ENCODE results near the gene MGLL. TPM values are rescaled to one million over a fixed set of nuclear protein-coding genes. Genes with fewer than 3 reads are reported as not detected.

Gene MGLL
- total and polyA plus RNA-seq, 4 donors, result 9.4 to 277 (median 74.2) TPM

DNA sequence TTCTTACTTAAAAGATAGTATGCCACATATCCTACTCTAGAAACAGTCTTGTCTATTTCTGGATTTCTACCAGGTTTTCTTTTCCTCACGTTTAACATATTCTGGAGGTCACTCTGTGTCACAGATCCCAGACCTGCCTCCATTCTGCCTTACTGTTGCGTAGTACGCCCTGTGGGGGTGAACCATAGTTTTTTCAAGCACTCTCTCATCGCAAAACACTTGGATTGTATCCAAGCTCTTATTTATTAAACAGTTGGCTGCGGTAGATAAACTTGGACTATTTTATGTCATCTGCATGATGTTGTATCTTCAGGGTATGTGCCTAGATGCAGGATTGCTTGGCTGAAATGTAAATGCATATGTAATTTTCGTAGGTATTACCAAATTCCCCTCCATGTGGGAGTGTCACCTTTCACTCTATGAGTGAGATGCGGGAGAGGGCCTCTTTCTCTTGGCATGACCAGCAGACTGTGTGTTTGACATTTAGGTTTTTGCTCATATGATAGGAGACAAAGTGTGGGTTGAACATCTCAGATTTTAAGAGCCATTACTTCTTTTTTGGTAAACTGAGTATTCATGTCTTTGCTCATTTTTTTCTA, 93.8 kb downstream of the MGLL start:
- Histone ChIP-seq H3K4me3 (ENCODE audit: low read depth in 1 of 3, low read length in 3 of 3) (no peak overlapping the region), H3K36me3 (ENCODE audit: control insufficient read depth in 4 of 4, insufficient read depth in 3 of 4, low read depth in 1 of 4, low read length in 3 of 4) (peaks cover 0 to 5% (median 1%) of the 10 kb centered on the region in 4 donors), H3K27me3 (ENCODE audit: control insufficient read depth in 4 of 4, insufficient read depth in 4 of 4, low read length in 3 of 4) (no peaks in the 10 kb centered on the region), H3K4me1 (ENCODE audit: control insufficient read depth in 4 of 4, insufficient read depth in 4 of 4, low read length in 3 of 4) (peaks cover 0 to 6% (median 0%) of the 10 kb centered on the region in 4 donors), H3K27ac (ENCODE audit: low read depth in 1 of 2, low read length in 2 of 2) (no peak overlapping the region), H3K9me3 (ENCODE audit: control insufficient read depth in 4 of 4, low read length in 3 of 4) (no peaks in the 10 kb centered on the region), H3K9ac (ENCODE audit: low read depth in 1 of 2, low read length in 2 of 2) (no peak overlapping the region)
- 71% methylated on average over 7 of the region's 7 CpGs for WGBS
- TF ChIP-seq NR2F2 (IDR thresholded peaks at IDR 0.05) (no peak), ZBTB33 (IDR thresholded peaks at IDR 0.05) (no peak), SP1 (IDR thresholded peaks at IDR 0.05) (no peak), TAF1 (conservative IDR thresholded peaks at IDR 0.05) (no peak), YY1 (IDR thresholded peaks at IDR 0.05) (no peak), RXRA (IDR thresholded peaks at IDR 0.05) (no peak), EGR1 (IDR thresholded peaks at IDR 0.05; ENCODE audit: low read depth in 2 of 2) (no peak), JUND (IDR thresholded peaks at IDR 0.05) (no peak), HNF4G (IDR thresholded peaks at IDR 0.05) (no peak)
- TF ChIP-seq, protein P1, sequence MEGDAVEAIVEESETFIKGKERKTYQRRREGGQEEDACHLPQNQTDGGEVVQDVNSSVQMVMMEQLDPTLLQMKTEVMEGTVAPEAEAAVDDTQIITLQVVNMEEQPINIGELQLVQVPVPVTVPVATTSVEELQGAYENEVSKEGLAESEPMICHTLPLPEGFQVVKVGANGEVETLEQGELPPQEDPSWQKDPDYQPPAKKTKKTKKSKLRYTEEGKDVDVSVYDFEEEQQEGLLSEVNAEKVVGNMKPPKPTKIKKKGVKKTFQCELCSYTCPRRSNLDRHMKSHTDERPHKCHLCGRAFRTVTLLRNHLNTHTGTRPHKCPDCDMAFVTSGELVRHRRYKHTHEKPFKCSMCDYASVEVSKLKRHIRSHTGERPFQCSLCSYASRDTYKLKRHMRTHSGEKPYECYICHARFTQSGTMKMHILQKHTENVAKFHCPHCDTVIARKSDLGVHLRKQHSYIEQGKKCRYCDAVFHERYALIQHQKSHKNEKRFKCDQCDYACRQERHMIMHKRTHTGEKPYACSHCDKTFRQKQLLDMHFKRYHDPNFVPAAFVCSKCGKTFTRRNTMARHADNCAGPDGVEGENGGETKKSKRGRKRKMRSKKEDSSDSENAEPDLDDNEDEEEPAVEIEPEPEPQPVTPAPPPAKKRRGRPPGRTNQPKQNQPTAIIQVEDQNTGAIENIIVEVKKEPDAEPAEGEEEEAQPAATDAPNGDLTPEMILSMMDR (IDR thresholded peaks at IDR 0.05; ENCODE audit: low read depth, low read length, missing input control), result no peak
- TF ChIP-seq, protein P2, sequence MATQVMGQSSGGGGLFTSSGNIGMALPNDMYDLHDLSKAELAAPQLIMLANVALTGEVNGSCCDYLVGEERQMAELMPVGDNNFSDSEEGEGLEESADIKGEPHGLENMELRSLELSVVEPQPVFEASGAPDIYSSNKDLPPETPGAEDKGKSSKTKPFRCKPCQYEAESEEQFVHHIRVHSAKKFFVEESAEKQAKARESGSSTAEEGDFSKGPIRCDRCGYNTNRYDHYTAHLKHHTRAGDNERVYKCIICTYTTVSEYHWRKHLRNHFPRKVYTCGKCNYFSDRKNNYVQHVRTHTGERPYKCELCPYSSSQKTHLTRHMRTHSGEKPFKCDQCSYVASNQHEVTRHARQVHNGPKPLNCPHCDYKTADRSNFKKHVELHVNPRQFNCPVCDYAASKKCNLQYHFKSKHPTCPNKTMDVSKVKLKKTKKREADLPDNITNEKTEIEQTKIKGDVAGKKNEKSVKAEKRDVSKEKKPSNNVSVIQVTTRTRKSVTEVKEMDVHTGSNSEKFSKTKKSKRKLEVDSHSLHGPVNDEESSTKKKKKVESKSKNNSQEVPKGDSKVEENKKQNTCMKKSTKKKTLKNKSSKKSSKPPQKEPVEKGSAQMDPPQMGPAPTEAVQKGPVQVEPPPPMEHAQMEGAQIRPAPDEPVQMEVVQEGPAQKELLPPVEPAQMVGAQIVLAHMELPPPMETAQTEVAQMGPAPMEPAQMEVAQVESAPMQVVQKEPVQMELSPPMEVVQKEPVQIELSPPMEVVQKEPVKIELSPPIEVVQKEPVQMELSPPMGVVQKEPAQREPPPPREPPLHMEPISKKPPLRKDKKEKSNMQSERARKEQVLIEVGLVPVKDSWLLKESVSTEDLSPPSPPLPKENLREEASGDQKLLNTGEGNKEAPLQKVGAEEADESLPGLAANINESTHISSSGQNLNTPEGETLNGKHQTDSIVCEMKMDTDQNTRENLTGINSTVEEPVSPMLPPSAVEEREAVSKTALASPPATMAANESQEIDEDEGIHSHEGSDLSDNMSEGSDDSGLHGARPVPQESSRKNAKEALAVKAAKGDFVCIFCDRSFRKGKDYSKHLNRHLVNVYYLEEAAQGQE (IDR thresholded peaks at IDR 0.05), result no peak
- DNase-seq (ENCODE audit: low spot score), result no peak

- H3K9me3 ChIP-seq (ENCODE audit: control insufficient read depth in 4 of 4, low read length in 3 of 4), result no peaks in the 10 kb centered on the region
- DNase-seq (ENCODE audit: low spot score), result no peak
- WGBS, result 88% methylated on average over 3 of the region's 3 CpGs
- peaks cover 0 to 10% (median 2%) of the 10 kb centered on the region in 4 donors for H3K36me3 ChIP-seq (ENCODE audit: control insufficient read depth in 4 of 4, insufficient read depth in 3 of 4, low read depth in 1 of 4, low read length in 3 of 4)
- H3K4me1 ChIP-seq (ENCODE audit: control insufficient read depth in 4 of 4, insufficient read depth in 4 of 4, low read length in 3 of 4), result peaks cover 0 to 2% (median 0%) of the 10 kb centered on the region in 4 donors
- no peak overlapping the region for H3K27ac ChIP-seq (ENCODE audit: low read depth in 1 of 2, low read length in 2 of 2)
- no peak overlapping the region for H3K4me3 ChIP-seq (ENCODE audit: low read depth in 1 of 3, low read length in 3 of 3)
- no peaks in the 10 kb centered on the region for H3K27me3 ChIP-seq (ENCODE audit: control insufficient read depth in 4 of 4, insufficient read depth in 4 of 4, low read length in 3 of 4)
- no peak overlapping the region for H3K9ac ChIP-seq (ENCODE audit: low read depth in 1 of 2, low read length in 2 of 2)
- TF ChIP-seq NR2F2 (IDR thresholded peaks at IDR 0.05), result no peak
- TF ChIP-seq ATF3 (IDR thresholded peaks at IDR 0.05), result no peak
- TF ChIP-seq RXRA (IDR thresholded peaks at IDR 0.05), result no peak
- TF ChIP-seq, protein P3, sequence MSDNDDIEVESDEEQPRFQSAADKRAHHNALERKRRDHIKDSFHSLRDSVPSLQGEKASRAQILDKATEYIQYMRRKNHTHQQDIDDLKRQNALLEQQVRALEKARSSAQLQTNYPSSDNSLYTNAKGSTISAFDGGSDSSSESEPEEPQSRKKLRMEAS (IDR thresholded peaks at IDR 0.05), result no peak
- TF ChIP-seq YY1 (IDR thresholded peaks at IDR 0.05), result no peak
- no peak for TF ChIP-seq SP1 (IDR thresholded peaks at IDR 0.05)
- TF ChIP-seq ZBTB33 (IDR thresholded peaks at IDR 0.05), result no peak
- no peak for TF ChIP-seq EGR1 (IDR thresholded peaks at IDR 0.05; ENCODE audit: low read depth in 2 of 2)
- TF ChIP-seq JUND (IDR thresholded peaks at IDR 0.05), result no peak
- no peak for TF ChIP-seq HNF4G (IDR thresholded peaks at IDR 0.05)
- no peak for TF ChIP-seq TAF1 (conservative IDR thresholded peaks at IDR 0.05)
- TF ChIP-seq GABPA (IDR thresholded peaks at IDR 0.05 in 1 of 2, conservative IDR thresholded peaks at IDR 0.05 in 1 of 2), result no peak
- TF ChIP-seq RAD21 (IDR thresholded peaks at IDR 0.05), result no peak
- TF ChIP-seq FOXA2 (IDR thresholded peaks at IDR 0.05), result no peak
- TF ChIP-seq, protein P1 (IDR thresholded peaks at IDR 0.05; ENCODE audit: low read depth, low read length, missing input control), result no peak
These were observed 95.4 kb downstream of the MGLL start for GRCh38 chr3:127726894-127727293.
